SU-DHL-6 (cell line): Measurements from ENCODE around the gene MAPKAPK2.

Experiments
- H2AFZ ChIP-seq: fragments of 200-600 bp; sonication (generic); 2 replicates; pipeline ENCODE4 v1.6.1; 2014; ENCODE audit warnings: low read depth, mild to moderate bottlenecking, moderate library complexity, mixed read lengths, antibody characterized with exemption, low read length; ENCODE audit not compliant: severe bottlenecking
- H3F3A ChIP-seq: fragments of 200-600 bp; shearing (Covaris generic); 2 replicates; pipeline ENCODE4 v1.6.0; 2016; ENCODE audit warnings: antibody characterized with exemption, mild to moderate bottlenecking; ENCODE audit not compliant: insufficient read depth
- H3K27ac ChIP-seq: fragments of 200-600 bp; sonication (generic); 2 replicates; pipeline ENCODE4 v1.5.1; 2016; ENCODE audit warnings: low read depth, mild to moderate bottlenecking, low read length, moderate library complexity, mixed read lengths
- H3K27me3 ChIP-seq: fragments of 200-600 bp; sonication (generic), shearing (Covaris generic); 2 replicates; pipeline ENCODE4 v1.6.0; 2014; ENCODE audit warnings: mild to moderate bottlenecking, low read length
- H3K36me3 ChIP-seq: fragments of 200-600 bp; sonication (generic); 2 replicates; pipeline ENCODE4 v1.6.1; 2014; ENCODE audit warnings: mild to moderate bottlenecking, low read length, mixed read lengths
- H3K4me2 ChIP-seq: fragments of 300-600, 200-600 bp; shearing (Covaris generic), sonication (generic); 2 replicates; pipeline ENCODE4 v1.6.0; 2014; ENCODE audit warnings: low read length, low read depth, mild to moderate bottlenecking; ENCODE audit not compliant: poor library complexity, severe bottlenecking
- H3K4me3 ChIP-seq: fragments of 200-600 bp; sonication (generic); 2 replicates; pipeline ENCODE4 v1.5.1; 2014; ENCODE audit warnings: antibody characterized with exemption, low read length, mild to moderate bottlenecking, mixed read lengths; ENCODE audit not compliant: insufficient read depth, poor library complexity, severe bottlenecking
- H3K79me2 ChIP-seq: fragments of 200-600 bp; sonication (generic); 2 replicates; pipeline ENCODE4 v1.6.1; 2014; ENCODE audit warnings: mild to moderate bottlenecking, low read length, moderate library complexity; ENCODE audit not compliant: insufficient read depth
- H3K9ac ChIP-seq: fragments of 200-600 bp; sonication (generic); 2 replicates; pipeline ENCODE4 v1.7.0; 2014; ENCODE audit warnings: mild to moderate bottlenecking, low read length
- H3K9me2 ChIP-seq: fragments of 200-600 bp; sonication (generic); replicated peaks from 2 replicates; pipeline ENCODE4 v1.6.1; 2014; ENCODE audit warnings: low read length; ENCODE audit not compliant: insufficient read depth
- H3K9me3 ChIP-seq: fragments of 200-600 bp; sonication (generic); 2 replicates; pipeline ENCODE4 v1.6.1; 2014; ENCODE audit warnings: low read length, mixed read lengths; ENCODE audit not compliant: insufficient read depth
- H4K20me1 ChIP-seq: fragments of 200-600 bp; sonication (generic); 2 replicates; pipeline ENCODE4 v1.6.1; 2014; ENCODE audit warnings: low read depth, mild to moderate bottlenecking, antibody characterized with exemption, low read length, moderate library complexity, mixed read lengths
- CTCF ChIP-seq: fragments of 200-600 bp; sonication (generic); IDR thresholded peaks from one replicate; pipeline ENCODE4 v1.5.1; 2017; ENCODE audit warnings: antibody characterized with exemption, mild to moderate bottlenecking, low read length, moderate library complexity; ENCODE audit not compliant: insufficient read depth, poor library complexity, severe bottlenecking
- EZH2phosphoT487 ChIP-seq: fragments of 200-600 bp; sonication (generic), shearing (Covaris generic); conservative IDR thresholded peaks from 2 replicates; pipeline ENCODE4 v1.6.1; 2018; ENCODE audit warnings: mild to moderate bottlenecking, antibody characterized with exemption, low read length, moderate library complexity, mixed read lengths

Gene MAPKAPK2

GRCh38 chr1:206674236-206674635 lies 10.5 kb upstream of the MAPKAPK2 start:
- Histone ChIP-seq H3K9me2 (no peaks in the 10 kb centered on the region), H4K20me1 (no peaks in the 10 kb centered on the region), H3K4me2 (no peak overlapping the region), H3K9ac (no peak overlapping the region), H3F3A (no peaks in the 10 kb centered on the region; the same call in 1 of the 2 replicates), H3K9me3 (no peaks in the 10 kb centered on the region), H3K27ac (no peak overlapping the region), H3K4me3 (no peak overlapping the region), H3K27me3 (no peaks in the 10 kb centered on the region), H3K36me3 (no peaks in the 10 kb centered on the region), H2AFZ (no peak overlapping the region), H3K79me2 (no peaks in the 10 kb centered on the region)
- TF ChIP-seq CTCF (no peak), EZH2phosphoT487 (no peak)

GRCh38 chr1:206674745-206675175 lies 9.9 kb upstream of the MAPKAPK2 start:
- Histone ChIP-seq H4K20me1 (no peaks in the 10 kb centered on the region), H2AFZ (no peak overlapping the region), H3K4me2 (no peak overlapping the region), H3K9me2 (no peaks in the 10 kb centered on the region), H3F3A (peaks cover under 1% of the 10 kb centered on the region; the same call in 1 of the 2 replicates), H3K27me3 (no peaks in the 10 kb centered on the region), H3K27ac (no peak overlapping the region), H3K9ac (no peak overlapping the region), H3K9me3 (no peaks in the 10 kb centered on the region), H3K36me3 (no peaks in the 10 kb centered on the region), H3K4me3 (no peak overlapping the region), H3K79me2 (no peaks in the 10 kb centered on the region)
- TF ChIP-seq CTCF (no peak), EZH2phosphoT487 (no peak)

GRCh38 chr1:206676499-206676898 lies 8.2 kb upstream of the MAPKAPK2 start:
- TF ChIP-seq CTCF (no peak), EZH2phosphoT487 (no peak)
- no peaks in the 10 kb centered on the region for H3K9me2 ChIP-seq
- no peak overlapping the region for H3K9ac ChIP-seq
- H4K20me1 ChIP-seq, result no peaks in the 10 kb centered on the region
- H3K4me2 ChIP-seq, result no peak overlapping the region
- H3K36me3 ChIP-seq, result no peaks in the 10 kb centered on the region
- H3K27ac ChIP-seq, result no peak overlapping the region
- no peaks in the 10 kb centered on the region for H3K9me3 ChIP-seq
- H3K4me3 ChIP-seq, result no peak overlapping the region
- H3K79me2 ChIP-seq, result no peaks in the 10 kb centered on the region
- no peaks in the 10 kb centered on the region for H3K27me3 ChIP-seq
- H3F3A ChIP-seq, result peaks cover 3% of the 10 kb centered on the region; the same call in 1 of the 2 replicates
- no peak overlapping the region for H2AFZ ChIP-seq
